Tibial artery (tissue), 4 donors: ENCODE measurements around the gene BATF2.

Experiments
- DNase-seq, 2 donors: peaks; one replicate each; pipeline ENCODE4 v3.0.0-alpha.2; 2019
- H3K27ac ChIP-seq, 2 donors: fragments of 200-600 bp; sonication (generic) in 1 of 2; 1 replicate in 1 of 2; 2 replicates in 1 of 2; pipeline ENCODE4 v1.5.1; 2018 to 2019; ENCODE audit warnings: mild to moderate bottlenecking in 1 of 2
- H3K27me3 ChIP-seq, 2 donors: fragments of 200-600 bp; sonication (generic) in 1 of 2; one replicate each; pipeline versions ENCODE4 v1.5.1 to v1.6.0; 2016 to 2019
- H3K36me3 ChIP-seq, 3 donors: fragments of 200-600 bp; sonication (generic) in 2 of 3; one replicate each; pipeline ENCODE4 v1.5.1; 2016 to 2019; ENCODE audit warnings: mild to moderate bottlenecking in 2 of 3
- H3K4me1 ChIP-seq, 4 donors: fragments of 200-600 bp; sonication (generic) in 2 of 4; 1 replicate in 3 of 4; 2 replicates in 1 of 4; pipeline ENCODE4 v1.5.1; 2016 to 2019
- H3K4me3 ChIP-seq, 2 donors: fragments of 200-600 bp; sonication (generic) in 1 of 2; 1 replicate in 1 of 2; 2 replicates in 1 of 2; pipeline ENCODE4 v1.5.1; 2018 to 2019; ENCODE audit warnings: mild to moderate bottlenecking in 2 of 2
- H3K9me3 ChIP-seq, 3 donors: fragments of 200-600 bp; sonication (generic) in 1 of 3; one replicate each; pipeline ENCODE4 v1.5.1; 2016 to 2019
- intact Hi-C: fragments of 100-400 bp; cut with DNase I; formaldehyde crosslinking; loops from one replicate; pipeline ENCODE4 v1.15.0; 2023; ENCODE audit warnings: low total_unique reads
- TF ChIP-seq, protein P1 (sequence below), 2 experiments: fragments of 200-600 bp in 1 of 2; fragments of 450-650 bp in 1 of 2; IDR thresholded peaks; one replicate each; pipeline ENCODE4 v1.5.1; 2017 to 2019; ENCODE audit warnings: antibody characterized with exemption in 2 of 2, mild to moderate bottlenecking in 1 of 2, moderate library complexity in 1 of 2

Gene BATF2

DNA sequence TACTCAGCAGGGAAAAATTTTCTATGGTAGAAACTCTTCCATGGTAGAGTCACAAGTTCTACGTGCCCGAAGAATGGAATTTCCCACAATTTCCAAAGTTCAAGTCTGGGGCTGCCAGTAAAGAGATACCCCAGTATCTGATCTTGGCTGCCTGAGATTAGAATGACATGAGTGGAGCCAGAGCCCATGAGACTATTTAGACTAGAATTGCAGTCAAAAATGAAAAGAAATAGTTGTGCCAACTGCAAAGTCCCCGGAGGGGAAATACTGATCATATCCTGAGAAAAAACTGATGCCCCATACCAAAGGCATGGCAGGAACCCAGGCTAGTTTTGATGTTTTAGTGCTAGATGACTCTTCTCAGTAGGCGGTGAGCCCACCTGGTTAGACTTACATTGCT is 36.1 kb downstream of the BATF2 start:
- no peak overlapping the region for H3K4me3 ChIP-seq
- no peaks in the 10 kb centered on the region for H3K9me3 ChIP-seq

DNA sequence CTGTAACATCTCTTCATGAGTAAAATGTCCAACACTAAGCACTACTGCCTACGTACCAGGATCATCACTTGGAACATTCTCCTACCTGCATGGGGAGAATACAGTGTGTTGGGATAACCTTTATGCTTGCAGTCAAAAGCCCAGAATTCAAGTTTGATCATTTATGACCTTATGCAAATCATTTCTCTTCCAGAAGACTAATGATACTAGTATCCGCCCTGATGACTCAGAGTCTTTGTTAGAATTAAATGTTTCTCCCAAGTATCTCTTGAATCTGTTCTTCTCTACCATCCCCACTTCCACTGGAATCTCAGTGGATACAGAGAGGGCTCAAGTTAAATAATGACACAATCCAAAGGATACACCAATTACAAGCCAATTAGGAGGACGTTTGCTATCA is 37.3 kb downstream of the BATF2 start:
- TF ChIP-seq, protein P1, sequence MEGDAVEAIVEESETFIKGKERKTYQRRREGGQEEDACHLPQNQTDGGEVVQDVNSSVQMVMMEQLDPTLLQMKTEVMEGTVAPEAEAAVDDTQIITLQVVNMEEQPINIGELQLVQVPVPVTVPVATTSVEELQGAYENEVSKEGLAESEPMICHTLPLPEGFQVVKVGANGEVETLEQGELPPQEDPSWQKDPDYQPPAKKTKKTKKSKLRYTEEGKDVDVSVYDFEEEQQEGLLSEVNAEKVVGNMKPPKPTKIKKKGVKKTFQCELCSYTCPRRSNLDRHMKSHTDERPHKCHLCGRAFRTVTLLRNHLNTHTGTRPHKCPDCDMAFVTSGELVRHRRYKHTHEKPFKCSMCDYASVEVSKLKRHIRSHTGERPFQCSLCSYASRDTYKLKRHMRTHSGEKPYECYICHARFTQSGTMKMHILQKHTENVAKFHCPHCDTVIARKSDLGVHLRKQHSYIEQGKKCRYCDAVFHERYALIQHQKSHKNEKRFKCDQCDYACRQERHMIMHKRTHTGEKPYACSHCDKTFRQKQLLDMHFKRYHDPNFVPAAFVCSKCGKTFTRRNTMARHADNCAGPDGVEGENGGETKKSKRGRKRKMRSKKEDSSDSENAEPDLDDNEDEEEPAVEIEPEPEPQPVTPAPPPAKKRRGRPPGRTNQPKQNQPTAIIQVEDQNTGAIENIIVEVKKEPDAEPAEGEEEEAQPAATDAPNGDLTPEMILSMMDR (IDR thresholded peaks at IDR 0.05), result no peak
- no peak for DNase-seq
- intact Hi-C loops, result no loop called here
- Histone ChIP-seq H3K4me1 (no peaks in the 10 kb centered on the region), H3K27ac (no peak overlapping the region), H3K27me3 (peaks cover 0 to 15% of the 10 kb centered on the region in 2 donors), H3K4me3 (no peak overlapping the region), H3K36me3 (no peaks in the 10 kb centered on the region), H3K9me3 (no peaks in the 10 kb centered on the region)

More for the DNA sequence above, 36.1 kb downstream of the BATF2 start:
- TF ChIP-seq, protein P1 (IDR thresholded peaks at IDR 0.05), result no peak
- no peaks in the 10 kb centered on the region for H3K36me3 ChIP-seq
- DNase-seq, result no peak
- intact Hi-C loops, result no loop called here
- peaks cover 0 to 15% of the 10 kb centered on the region in 2 donors for H3K27me3 ChIP-seq
- no peaks in the 10 kb centered on the region for H3K4me1 ChIP-seq
- no peak overlapping the region for H3K27ac ChIP-seq

DNA sequence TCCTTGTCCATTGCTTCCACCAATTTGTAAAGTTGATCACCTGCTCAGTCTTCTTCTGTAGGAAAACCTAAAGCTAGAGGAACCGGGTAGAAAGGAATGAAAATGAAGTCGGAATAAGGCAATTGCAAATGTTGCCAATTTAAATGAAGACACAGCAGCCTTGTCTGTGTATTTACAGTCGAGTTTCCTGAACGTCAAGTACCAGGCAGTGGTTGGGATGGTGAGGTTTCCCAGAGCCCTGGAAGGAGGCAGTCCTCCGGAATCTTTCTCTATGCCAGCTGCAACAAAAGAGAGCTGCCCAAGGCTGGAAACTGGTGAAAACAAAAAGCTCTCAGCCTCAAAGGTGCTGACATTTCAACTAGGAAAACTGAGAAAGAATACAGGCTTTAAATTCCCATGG is 42.6 kb downstream of the BATF2 start:
- no peak for DNase-seq
- H3K4me3 ChIP-seq, result no peak overlapping the region
- H3K27me3 ChIP-seq, result peaks cover 0 to 44% of the 10 kb centered on the region in 2 donors
- H3K4me1 ChIP-seq, result no peaks in the 10 kb centered on the region
- intact Hi-C loops, result no loop called here
- H3K27ac ChIP-seq, result no peak overlapping the region
- TF ChIP-seq, protein P1 (IDR thresholded peaks at IDR 0.05), result no peak
- no peaks in the 10 kb centered on the region for H3K9me3 ChIP-seq
- H3K36me3 ChIP-seq, result no peaks in the 10 kb centered on the region

DNA sequence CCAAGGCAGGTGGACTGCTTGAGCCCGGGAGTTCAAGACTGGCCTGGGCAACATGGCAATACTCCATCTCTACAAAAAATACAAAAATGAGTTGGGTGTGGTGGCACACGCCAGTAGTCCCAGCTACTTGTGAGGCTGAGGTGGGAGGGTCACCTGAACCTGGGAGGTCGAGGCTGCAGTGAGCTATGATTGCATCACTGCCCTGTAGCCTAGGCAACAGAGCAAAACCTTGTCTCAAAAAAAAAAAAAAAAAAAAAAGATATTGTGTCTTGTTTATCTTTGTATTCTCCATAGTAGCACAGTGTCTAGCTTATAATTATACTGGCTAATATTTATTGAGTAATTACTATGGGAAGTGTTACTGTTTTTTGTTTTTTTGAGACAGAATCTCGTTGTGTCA is 45.2 kb downstream of the BATF2 start:
- TF ChIP-seq, protein P1 (IDR thresholded peaks at IDR 0.05), result no peak
- DNase-seq, result no peak
- H3K4me1 ChIP-seq, result no peaks in the 10 kb centered on the region
- no peaks in the 10 kb centered on the region for H3K9me3 ChIP-seq
- intact Hi-C loops, result no loop called here
- H3K4me3 ChIP-seq, result no peak overlapping the region
- no peak overlapping the region for H3K27ac ChIP-seq
- peaks cover 0 to 35% of the 10 kb centered on the region in 2 donors for H3K27me3 ChIP-seq
- no peaks in the 10 kb centered on the region for H3K36me3 ChIP-seq

DNA sequence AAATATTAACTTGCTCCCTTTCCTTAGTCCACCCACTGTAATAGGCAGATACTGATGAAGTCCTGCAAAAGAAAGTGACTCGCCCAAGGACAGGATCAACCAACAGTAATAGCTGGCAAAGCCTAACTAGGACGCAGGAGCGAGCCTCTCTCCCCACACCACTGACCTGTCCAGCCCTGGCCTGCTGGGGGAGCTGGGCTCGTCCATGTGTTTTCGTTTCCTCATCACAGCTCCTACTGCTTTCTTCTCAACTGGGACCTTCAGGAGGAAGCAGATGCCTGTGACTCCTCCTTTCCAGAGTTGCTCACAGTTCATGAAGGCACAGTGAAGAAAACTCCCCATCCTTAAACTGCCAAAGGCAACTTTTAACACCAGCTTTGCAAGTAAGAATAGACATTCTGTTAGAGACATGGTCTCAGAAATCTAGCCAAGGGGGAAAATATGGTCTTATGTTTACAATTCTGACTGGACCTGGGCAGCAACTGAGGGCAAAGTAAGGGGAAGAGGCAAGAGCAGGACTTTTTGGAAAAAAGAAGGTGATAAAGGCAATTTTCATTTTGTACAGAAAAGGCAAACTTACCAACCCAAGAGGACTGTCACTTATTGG is 49.5 kb downstream of the BATF2 start:
- H3K4me1 ChIP-seq, result no peaks in the 10 kb centered on the region
- H3K36me3 ChIP-seq, result no peaks in the 10 kb centered on the region
- DNase-seq, result no peak
- H3K9me3 ChIP-seq, result no peaks in the 10 kb centered on the region
- TF ChIP-seq, protein P1 (IDR thresholded peaks at IDR 0.05), result no peak
- no peak overlapping the region for H3K4me3 ChIP-seq
- no peak overlapping the region for H3K27ac ChIP-seq
- H3K27me3 ChIP-seq, result peaks cover 0 to 13% of the 10 kb centered on the region in 2 donors
- intact Hi-C loops, result no loop called here
